Hindlimb muscle (tissue), 1 donor: ENCODE results near the gene CRLF3. TPM values are rescaled to one million over a fixed set of nuclear protein-coding genes. Genes with fewer than 3 reads are reported as not detected.
"Not testable (repeated sequence)": the region's sequence is repeated elsewhere in the genome, so short reads cannot be mapped to it uniquely, and the experiment has no call there.

ENCODE experiments used
- DNase-seq: peaks from one replicate; pipeline ENCODE4 v3.0.0-alpha.2; 2013
- polyA plus RNA-seq: library from polyadenylated mRNA; unstranded; fragments of 120-200 nt; gene quantifications from one replicate; pipeline ENCODE4 v1.2.1, GENCODE V29; 2013; ENCODE audit not compliant: insufficient read length

CRLF3 gene
- polyA plus RNA-seq, 1 donor = 13.0 TPM

GRCh38 chr17:30735644-30736043, 88.8 kb downstream of the CRLF3 start:
- not testable (repeated sequence) for DNase-seq

GRCh38 chr17:30735206-30735605, 89.3 kb downstream of the CRLF3 start:
- DNase-seq = not testable (repeated sequence)

- not testable (repeated sequence) for DNase-seq
Observed at GRCh38 chr17:30734153-30734552, 90.3 kb downstream of the CRLF3 start.

Other genes starting within 250 kb of the CRLF3 start
- gene ATAD5, start 7.3 kb upstream of the CRLF3 start, polyA plus RNA-seq = 2.7 TPM
- 12.4 TPM for gene TEFM, start 81.5 kb upstream of the CRLF3 start, polyA plus RNA-seq
- 10.1 TPM for gene ADAP2, start 97.3 kb upstream of the CRLF3 start, polyA plus RNA-seq
- gene RNF135, start 146.3 kb upstream of the CRLF3 start, polyA plus RNA-seq = 9.2 TPM